ENCODE results near the gene TMEM131L. TPM values are rescaled to one million over a fixed set of nuclear protein-coding genes. Genes with fewer than 3 reads are reported as not detected.
"Not testable (repeated sequence)": the region's sequence is repeated elsewhere in the genome, so short reads cannot be mapped to it uniquely, and the experiment has no call there.

The TMEM131L gene
- total and polyA plus RNA-seq, 12 donors = 2.7 to 33.6 (median 18.5) TPM

DNA sequence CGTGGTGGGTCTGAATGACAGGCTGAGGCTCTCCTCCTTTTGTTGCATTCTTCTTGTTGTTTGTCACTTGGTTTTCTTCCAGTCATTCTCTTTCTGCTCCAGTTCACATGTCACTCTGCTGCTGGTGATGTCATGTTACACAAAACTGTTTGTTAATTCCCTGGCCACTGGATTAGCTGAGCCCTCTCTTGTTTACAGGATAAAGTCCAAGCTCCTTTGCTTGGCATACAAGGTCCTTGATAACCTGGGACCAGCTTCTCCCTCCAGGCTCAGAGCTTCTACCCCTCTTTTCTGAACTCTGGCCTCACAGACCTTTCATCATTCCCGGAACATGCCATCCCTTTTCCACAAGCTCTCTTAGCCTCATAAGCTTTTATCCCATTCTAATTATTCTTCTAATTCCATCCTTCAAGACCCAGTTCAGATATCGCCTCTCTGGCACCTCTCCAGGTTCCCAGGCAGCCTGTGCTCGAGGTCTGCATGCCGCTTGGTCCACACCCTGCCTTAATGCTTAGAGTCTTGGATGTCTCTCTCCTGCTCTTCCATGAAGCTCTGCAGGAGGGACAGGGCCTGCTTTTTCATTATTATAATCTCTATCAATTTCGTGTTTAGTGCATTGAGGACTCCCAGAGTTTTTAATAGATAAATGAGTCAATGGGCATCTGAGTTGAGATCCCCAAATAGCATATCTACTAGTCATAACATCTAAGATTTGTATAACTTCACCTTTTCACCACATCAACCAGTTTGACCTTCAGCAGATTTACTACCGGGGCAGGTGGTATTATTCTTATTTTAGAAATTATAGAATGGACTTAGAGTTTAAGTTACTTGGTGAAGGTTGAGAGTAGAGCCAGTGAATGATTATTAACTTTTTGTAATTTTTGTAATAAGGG, 98.7 kb downstream of the TMEM131L start:
- intact Hi-C loops (cut with DNase I) = loop anchor here in 3 of 10 donors (5.0 to 10.0 kb wide), 3 partner anchors 80 to 100 kb away; partner anchors contain the start of gene TMEM131L (in 1 of the 3)
- Histone ChIP-seq H3K27ac (peak overlapping the region; percentile 1 to 80 (median 68)), H3K4me3 (no peak overlapping the region), H3K9me3 (peaks cover 0 to 9% (median 0%) of the 10 kb centered on the region in 11 donors), H3K27me3 (no peaks in the 10 kb centered on the region), H3K36me3 (peaks cover 0 to 34% (median 0%) of the 10 kb centered on the region in 9 donors), H3K4me1 (peaks cover 12 to 50% (median 29%) of the 10 kb centered on the region in 9 donors)
- no peak for TF ChIP-seq CTCF (IDR thresholded peaks at IDR 0.05)
- DNase-seq (no peak), ATAC-seq (peak in 7 of 8 donors; percentile 70 to 86 (median 75))
- WGBS, 2 donors = 32 to 42% methylated on average over 7 of the region's 7 CpGs

GRCh38 chr4:153566631-153567150, 100.5 kb downstream of the TMEM131L start:
- intact Hi-C loops (cut with DNase I) = loop anchor here in 3 of 10 donors (5.0 to 10.0 kb wide), 3 partner anchors 82 to 102 kb away; partner anchors contain the start of gene TMEM131L (in 1 of the 3)
- 56 to 61% methylated on average over 8 of the region's 8 CpGs for WGBS, 2 donors

DNA sequence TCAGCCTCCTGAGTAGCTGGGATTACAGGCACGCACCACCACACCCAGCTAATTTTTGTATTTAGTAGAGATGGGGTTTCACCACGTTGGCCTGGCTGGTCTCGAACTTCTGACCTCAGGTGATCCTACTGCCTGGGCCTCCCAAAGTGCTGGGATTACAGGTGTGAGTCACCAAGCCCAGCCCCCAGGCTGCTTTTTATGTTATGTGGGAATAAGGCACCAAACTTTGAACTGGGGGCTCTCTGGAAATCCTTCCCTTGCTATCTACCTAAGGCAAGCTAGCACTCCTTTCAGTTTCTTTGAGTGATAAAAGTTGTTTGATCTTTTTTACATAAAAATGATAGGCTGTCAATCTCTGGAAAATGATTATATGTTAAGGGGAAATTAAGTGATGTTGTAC, 101.5 kb downstream of the TMEM131L start:
- H3K4me3 ChIP-seq = not testable (repeated sequence)

More at GRCh38 chr4:153566631-153567150, 100.5 kb downstream of the TMEM131L start:
- no peaks in the 10 kb centered on the region for H3K27me3 ChIP-seq
- ATAC-seq (peak in 5 of 8 donors; percentile 49 to 74 (median 52)), DNase-seq (peak in 1 of 2 donors; percentile 27)
- H3K4me3 ChIP-seq = no peak overlapping the region
- H3K36me3 ChIP-seq = peaks cover 0 to 21% (median 0%) of the 10 kb centered on the region in 9 donors
- TF ChIP-seq CTCF (IDR thresholded peaks at IDR 0.05) = no peak
- peak overlapping the region in 9 of 10 donors; percentile 16 to 77 (median 58) for H3K27ac ChIP-seq
- H3K9me3 ChIP-seq = peaks cover 0 to 3% (median 0%) of the 10 kb centered on the region in 11 donors
- H3K4me1 ChIP-seq = peaks cover 12 to 65% (median 38%) of the 10 kb centered on the region in 9 donors

DNA sequence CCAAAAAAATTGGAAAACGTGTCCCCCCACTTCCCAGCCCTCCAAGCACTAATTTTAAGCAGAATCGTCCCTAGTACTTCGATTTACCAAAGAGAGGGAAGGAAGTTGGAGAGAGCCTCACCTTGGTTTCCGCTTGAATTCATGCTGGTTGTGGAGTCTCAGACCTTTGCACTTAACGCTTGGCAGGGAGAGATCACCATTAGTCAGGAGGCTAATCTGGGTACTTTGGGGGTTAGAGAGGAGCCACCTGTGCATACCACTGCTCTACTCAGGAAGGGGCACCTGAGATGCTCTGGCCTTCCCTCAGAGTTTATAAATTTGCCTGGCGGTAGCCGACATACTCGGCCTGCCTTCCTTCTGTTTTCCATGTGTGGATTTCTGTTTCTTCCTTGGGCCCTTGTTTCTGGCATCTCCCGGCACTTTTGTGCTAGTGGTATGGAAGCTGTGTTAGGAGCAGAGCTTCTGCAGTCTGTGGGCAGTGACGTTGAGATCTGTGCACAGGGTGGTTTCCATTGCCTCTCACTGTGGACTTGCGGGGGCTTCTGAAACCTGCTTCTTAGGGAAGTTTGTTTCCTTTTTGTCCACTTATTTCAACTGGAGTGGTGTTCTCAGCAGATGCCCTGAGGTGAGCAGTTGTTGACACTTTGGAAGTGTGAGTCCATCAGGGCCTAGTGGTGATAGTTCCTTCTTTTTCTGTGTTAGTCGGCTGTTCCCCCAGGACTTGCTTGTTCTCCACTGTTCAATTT, 104.2 kb downstream of the TMEM131L start:
- H3K4me1 ChIP-seq = peaks cover 10 to 78% (median 43%) of the 10 kb centered on the region in 9 donors
- ATAC-seq (no peak), DNase-seq (no peak)
- intact Hi-C loops (cut with DNase I) = loop anchor here in 9 of 10 donors (5.0 to 10.0 kb wide), 6 partner anchors 103 to 428 kb away; partner anchors contain the start of gene TMEM131L (in 4 of the 9)
- H3K27me3 ChIP-seq = no peaks in the 10 kb centered on the region
- WGBS, 2 donors = 86 to 87% methylated on average over 12 of the region's 12 CpGs
- peaks cover 0 to 16% (median 0%) of the 10 kb centered on the region in 9 donors for H3K36me3 ChIP-seq
- TF ChIP-seq CTCF (IDR thresholded peaks at IDR 0.05) = no peak
- H3K9me3 ChIP-seq = no peaks in the 10 kb centered on the region
- peak overlapping the region in 5 of 10 donors; percentile 10 to 77 (median 26) for H3K27ac ChIP-seq
- H3K4me3 ChIP-seq = no peak overlapping the region

More for the DNA sequence above, 101.5 kb downstream of the TMEM131L start:
- peaks cover 0 to 26% (median 0%) of the 10 kb centered on the region in 9 donors for H3K36me3 ChIP-seq
- ATAC-seq, DNase-seq, H3K27me3 ChIP-seq, H3K9me3 ChIP-seq: not testable (repeated sequence)
- H3K4me1 ChIP-seq = peaks cover 12 to 72% (median 40%) of the 10 kb centered on the region in 9 donors
- peak overlapping the region in 6 of 10 donors; percentile 50 to 77 (median 62) for H3K27ac ChIP-seq
- WGBS, 2 donors = 93 to 99% methylated on average over 3 of the region's 3 CpGs
- intact Hi-C loops (cut with DNase I) = loop anchor here in 3 of 10 donors (5.0 to 10.0 kb wide), 3 partner anchors 83 to 103 kb away; partner anchors contain the start of gene TMEM131L (in 1 of the 3)
